RKO (cell line): ENCODE measurements around the gene MUC13.
A peak's percentile ranks its signal among the peaks of the same experiment; 100 is the strongest.

Experiments
- DNase-seq: peaks from one replicate; pipeline ENCODE4 v3.0.0-alpha.2; 2016; ENCODE audit warnings: low spot score

MUC13 gene

GRCh38 chr3:124942613-124943012 lies 8.1 kb upstream of the MUC13 start:
- DNase-seq = no peak

DNA sequence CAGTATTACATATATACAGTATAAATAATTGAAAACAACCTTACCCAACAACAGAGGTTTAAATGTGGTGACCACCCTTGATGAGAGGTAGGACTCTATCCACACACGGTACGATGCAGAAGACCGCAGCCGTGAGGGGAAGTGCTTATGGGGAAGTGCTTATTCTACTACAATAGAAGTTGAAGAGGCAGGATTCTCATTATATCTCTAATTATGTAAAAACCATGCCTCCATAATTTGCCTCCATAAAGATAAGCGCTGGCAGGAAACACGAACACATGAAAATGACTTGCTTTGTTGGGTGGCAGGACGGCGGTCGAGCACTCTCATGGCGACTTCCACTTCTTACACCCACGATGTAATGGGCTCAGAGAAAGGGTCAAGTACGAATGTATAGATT lies 7.2 kb upstream of the MUC13 start:
- no peak for DNase-seq

DNA sequence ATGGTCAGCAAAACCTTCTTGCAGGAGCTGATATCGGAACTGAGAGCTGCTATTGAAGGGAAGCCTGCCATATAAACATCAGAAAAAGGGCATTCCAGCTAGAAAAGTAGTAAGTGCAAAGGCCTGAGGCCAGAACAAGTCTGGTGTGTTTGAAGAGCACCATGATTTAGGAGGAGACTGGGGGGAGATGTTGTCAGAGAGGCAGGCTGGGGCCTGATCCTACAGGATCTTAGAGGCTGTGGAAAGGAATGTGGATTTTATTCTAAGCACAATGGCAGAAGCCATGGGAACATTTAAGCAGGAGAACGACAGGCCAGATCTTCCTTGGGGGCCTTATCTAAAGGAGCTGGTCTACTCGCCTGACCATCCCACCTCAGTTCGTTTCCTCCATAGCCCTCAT lies 5.1 kb upstream of the MUC13 start:
- no peak for DNase-seq

DNA sequence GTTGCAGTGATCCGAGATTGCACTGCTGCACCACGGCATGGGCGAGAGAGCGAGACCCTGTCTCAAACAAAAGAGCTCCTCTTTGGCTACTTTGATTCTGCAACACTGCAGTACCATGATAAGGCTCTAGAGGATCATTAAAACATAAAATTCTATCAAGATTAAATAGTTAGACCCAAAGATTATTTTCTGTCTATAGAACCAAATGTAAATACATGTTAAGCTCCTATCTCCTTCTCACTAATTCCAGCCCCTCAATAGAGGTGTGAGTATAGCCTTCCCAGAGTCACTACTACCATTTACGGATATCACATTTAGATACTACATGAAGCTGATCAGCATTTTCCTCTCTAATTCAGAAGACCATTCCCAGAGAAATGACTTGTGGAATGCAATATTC lies 4.3 kb upstream of the MUC13 start:
- no peak for DNase-seq

- no peak for DNase-seq
Measured at GRCh38 chr3:124937049-124937448, 2.5 kb upstream of the MUC13 start.

DNA sequence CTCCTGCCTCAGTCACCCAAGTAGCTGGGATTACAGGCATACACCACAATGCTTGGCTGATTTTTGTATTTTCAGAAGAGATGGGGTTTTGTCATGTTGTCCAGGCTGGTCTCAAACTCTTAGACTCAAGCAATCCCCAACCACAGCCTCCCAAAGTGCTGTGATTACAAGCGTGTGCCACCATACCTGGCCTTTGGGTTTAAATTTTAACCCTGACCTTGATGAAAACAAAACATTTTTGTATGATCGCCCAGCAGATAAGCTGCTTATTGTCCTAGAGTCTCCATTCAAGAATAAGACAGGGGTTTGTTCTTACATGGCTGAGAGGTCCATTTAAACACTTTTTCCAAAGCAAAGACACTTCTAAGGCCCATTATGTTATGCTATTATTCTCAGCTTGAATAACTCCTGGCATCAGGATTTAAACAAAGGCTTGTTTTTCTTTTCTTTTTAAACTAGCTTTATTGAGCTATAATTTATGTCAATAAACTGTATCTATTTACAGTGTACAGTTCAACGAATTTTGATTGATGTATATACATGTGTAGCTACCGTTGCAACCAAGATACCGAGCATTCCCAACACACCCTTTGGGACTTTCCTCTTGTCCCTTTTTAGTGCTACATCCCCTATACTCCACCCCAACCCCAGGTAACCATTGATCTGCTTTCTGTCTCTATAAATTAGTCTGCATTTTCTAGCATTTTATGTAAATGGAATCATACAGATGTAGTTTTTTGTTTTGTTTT lies 1.4 kb upstream of the MUC13 start:
- no peak for DNase-seq

DNA sequence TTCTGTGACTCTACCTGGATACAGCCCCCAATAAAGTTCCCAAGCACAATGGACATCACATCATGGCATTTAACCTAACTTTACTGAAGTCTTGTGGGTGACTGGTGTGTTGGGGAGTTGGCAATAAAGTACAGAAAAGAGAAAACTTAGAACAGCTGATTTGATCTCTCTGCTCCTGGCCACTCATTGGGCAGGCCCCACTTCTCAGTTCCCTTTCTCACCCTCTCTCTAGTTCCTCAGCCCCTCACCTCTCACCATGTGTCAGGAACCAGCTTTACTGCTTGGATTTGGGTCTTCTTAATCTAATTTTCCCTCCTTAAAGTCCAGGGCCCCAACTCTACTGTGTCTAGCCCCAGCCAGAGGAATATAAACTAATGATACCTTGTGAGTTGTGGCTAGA lies 713 bp upstream of the MUC13 start:
- no peak for DNase-seq

DNA sequence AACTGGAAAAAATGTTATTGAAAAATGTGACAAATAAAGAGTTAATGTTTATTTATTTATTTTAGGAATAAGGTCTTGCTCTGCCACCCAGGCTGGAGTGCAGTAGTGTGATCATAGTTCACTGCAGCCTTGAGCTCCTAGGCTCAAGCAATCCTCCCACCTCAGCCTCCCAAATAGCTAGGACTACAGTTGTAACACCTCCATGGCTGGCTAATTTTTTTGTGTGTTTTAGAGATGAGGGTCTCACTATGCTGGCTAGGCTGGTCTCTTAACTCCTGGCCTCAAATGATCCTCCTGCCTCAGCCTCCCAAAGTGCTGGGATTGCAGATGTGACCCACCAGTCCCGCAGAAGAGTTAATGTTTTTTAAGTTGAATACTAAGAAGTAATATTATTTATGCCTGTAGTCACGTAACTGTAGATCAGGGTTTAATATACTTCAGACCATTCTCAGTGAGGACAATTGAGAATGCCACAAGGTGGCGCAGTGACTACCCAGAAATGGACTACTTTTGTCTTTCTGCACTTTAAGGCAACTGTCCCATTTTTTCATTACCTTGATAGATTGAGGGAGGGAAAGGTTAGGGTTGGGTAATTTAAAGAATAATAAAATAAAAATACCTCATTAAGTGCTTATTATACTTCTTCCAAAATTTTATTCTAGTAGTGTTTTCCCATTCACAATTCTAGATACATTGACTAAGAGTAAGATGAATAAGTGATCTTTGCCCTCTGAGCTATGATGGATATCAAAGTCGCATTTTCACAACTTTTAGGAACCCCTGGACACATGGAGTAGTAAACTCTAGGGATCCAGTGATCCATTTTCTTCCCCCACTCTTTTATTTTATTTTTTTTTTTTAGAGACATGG lies 6.0 kb downstream of the MUC13 start:
- DNase-seq = peak; percentile 72

GRCh38 chr3:124927574-124928045 lies 6.9 kb downstream of the MUC13 start:
- no peak for DNase-seq

DNA sequence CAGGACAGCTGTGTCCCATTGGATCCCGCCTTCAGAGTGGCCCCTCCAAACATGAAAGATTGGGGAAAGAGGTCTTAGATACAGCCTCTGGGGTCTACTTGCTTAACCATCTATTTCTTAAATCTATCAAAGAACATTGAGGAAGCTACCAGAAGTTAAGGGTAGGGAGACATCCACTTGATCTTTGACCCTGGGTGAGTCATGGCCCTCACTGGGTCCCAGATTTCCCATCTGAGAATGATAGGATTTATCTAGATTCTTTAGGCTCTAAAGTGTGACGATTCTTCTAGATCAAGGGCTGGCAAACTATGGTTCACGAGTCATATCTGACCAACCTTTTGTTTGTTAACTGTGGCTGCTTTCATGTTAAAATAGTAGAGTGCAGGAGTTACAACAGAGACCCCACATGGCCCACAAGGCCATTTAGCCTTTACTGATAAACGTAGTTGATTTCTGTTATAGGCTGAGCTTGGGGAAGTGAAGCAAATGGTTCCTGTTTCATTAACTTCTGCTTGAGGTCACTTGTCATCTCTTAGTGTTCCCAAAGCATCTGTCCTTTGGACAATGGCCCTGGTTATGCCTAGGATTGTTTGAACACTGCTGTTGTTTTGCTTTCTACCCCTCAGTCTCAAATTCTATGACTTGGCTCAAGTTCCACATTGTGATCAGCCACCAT lies 8.0 kb downstream of the MUC13 start:
- no peak for DNase-seq

- no peak for DNase-seq
Measured at GRCh38 chr3:124924741-124925140, 9.8 kb downstream of the MUC13 start.

GRCh38 chr3:124923833-124924232 lies 10.7 kb downstream of the MUC13 start:
- DNase-seq = peak; percentile 15

DNA sequence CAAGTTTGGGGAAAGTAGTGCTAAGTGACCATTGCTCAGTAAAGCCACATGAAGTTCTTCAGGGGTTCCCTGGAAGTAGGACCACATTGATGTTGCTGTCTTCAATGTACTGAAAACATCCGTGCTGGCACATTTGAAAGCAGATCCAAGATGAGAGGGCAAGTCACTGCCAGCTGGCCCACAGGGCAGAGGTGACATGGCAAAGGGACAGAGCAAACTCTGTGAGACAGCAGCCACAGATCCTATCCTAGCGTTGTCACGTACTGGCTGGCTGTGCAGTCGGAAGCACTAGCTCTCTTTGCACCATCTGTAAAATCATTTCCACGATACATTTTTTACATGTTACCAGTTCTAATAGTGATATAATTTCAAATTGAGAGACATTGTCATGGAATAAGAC lies 13.8 kb downstream of the MUC13 start:
- DNase-seq = no peak

DNA sequence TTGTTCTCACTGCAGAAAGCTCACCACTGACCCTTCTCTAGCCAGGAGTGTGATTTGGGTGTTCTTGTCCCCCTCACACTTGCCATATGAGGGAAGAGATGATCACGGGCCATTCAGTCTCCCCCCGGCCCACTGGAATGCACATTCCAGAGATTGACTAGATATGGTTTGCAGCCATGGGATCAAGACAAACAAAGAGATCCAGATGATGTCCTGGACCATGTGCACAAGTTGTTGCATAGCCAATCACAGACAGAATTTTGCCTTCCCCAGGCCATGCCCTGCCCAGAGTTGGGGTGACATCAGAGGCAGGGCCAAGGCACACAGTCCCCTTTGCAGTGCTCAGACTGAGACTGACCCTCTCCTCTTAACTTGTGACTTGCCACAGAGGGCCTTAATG lies 14.8 kb downstream of the MUC13 start:
- DNase-seq = no peak

GRCh38 chr3:124918524-124918923 lies 16.0 kb downstream of the MUC13 start:
- DNase-seq = no peak

DNA sequence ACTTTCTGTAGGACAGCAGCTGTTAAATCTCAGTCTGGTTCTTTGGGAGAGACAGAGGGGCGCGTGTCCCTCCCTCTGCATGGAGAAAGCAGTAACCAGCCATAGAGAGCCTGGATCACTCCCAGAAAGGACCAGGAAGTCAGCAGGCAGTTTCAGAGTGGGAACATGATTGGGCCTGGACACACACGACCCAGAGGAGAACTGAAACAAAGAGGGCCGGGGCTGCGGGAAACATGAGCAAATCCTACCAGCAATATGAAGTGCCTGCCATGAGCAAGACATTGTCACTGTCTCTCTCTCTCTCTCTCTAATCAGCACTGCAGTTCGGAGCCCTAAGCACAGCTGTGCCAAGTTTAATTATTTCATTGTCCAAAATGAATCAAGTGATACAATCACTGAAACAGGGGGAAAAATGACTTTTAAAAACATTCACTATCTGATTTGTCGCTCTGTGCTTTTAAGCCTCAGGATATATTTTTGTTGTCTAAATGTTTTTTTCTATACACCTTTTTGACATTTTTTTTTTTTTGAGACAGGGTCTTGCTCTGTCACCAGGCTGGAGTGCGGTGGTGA lies 17.6 kb downstream of the MUC13 start:
- no peak for DNase-seq

DNA sequence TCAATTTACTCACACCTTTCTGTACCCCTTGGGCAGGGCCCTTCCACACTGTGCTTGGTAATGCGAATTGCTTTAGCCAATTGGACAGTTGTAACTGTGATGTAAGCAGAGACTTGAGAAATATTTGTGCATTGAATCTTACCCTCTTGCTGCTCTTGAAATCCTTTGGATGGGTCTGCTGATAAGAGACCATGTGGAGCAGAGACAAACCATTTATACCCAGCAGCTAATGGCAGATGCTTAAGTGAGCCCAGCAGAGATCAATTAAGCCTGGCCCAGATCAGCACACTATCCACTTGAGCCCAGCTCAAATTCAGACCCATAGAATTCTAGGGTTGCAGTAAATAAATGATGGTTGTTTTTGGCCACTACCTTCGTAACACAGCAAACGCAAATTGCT lies 19.3 kb downstream of the MUC13 start:
- DNase-seq = no peak

GRCh38 chr3:124907957-124908356 lies 26.6 kb downstream of the MUC13 start:
- no peak for DNase-seq

- DNase-seq = no peak
Measured at GRCh38 chr3:124904835-124905492, 29.6 kb downstream of the MUC13 start.

DNA sequence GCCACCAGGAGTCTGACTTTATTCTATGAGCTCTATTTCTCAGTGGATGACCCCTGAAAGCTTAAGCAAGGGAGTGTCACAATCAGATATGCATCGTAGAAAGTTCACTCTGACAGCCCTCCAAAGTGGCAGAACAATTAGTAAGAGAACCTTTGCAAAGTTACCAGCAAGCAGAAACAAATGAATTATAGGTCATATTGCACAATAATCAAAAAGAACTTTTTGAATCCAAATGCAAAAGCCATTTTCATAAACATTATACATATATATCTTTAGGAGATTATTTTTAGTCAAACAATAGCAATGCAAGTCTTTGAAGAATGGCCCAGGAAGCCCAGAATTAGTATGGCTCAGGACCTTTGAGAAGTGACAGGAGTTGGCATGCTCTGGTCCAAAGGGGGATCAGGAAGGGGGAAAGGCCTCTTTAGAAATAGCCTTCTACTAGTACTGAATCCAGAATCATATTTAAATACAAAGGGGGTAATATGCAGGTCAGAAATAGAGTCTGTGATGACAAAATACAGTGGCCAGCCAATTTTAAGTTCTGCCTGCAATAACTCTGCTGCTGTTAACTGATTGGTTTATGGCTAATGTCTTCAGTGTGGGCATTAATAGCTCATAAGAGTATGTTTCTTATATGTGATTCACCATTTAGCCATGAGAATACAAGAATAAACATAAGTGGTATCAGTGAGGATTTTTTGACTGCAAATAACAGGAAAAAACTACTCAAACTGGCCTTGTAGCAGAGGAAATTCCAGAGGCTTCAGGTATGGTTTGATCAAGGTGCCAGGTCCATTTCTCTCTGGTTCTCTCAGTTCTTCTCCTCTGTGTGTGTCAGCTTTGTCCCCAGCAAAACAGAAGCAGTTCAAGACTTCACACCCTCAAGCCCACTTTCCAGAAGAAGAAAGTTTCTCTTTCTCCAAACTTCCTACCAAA lies 30.4 kb downstream of the MUC13 start:
- no peak for DNase-seq
